H1 (cell line): ENCODE results near the gene TCF4. TPM values are rescaled to one million over a fixed set of nuclear protein-coding genes. Genes with fewer than 3 reads are reported as not detected.
A peak's percentile ranks its signal among the peaks of the same experiment; 100 is the strongest.

Experiments used
- CTCF ChIA-PET: fragments of 300-600 bp; sonication (Branson Sonifier 250); formaldehyde crosslinking; loops from one replicate; lab custom pipeline; 2021; ENCODE audit not compliant: partially characterized antibody; lab: Charles Lee
- POLR2A ChIA-PET: fragments of 300-600 bp; sonication (Branson Sonifier 250); formaldehyde crosslinking; loops from one replicate; lab custom pipeline; 2021; ENCODE audit warnings: inconsistent platforms; ENCODE audit not compliant: partially characterized antibody; lab: Charles Lee
- DNase-seq, 2 experiments: peaks; one replicate each; pipeline versions ENCODE4 v3.0.0 to v3.0.0-alpha.2; 2010 to 2022; ENCODE audit warnings: low spot score in 2 of 2, low read depth in 1 of 2, mixed read lengths in 1 of 2
- FAIRE-seq: peaks from 2 replicates; lab custom pipeline; 2011; peaks lifted over from hg19 to GRCh38; lab: Jason Lieb, UNC
- H2AFZ ChIP-seq: 2 replicates; pipeline ENCODE4 v1.8.1; 2012; ENCODE audit warnings: low read length, inconsistent platforms
- H2AK5ac ChIP-seq: 2 replicates; pipeline ENCODE4 v1.6.1; 2013; ENCODE audit warnings: low read depth, low read length
- H2BK120ac ChIP-seq: replicated peaks from 2 replicates; pipeline ENCODE3; 2013; ENCODE audit warnings: low read depth, low read length, inconsistent platforms
- H2BK12ac ChIP-seq: 2 replicates; pipeline ENCODE4 v1.6.1; 2013; ENCODE audit warnings: low read depth, low read length
- H2BK15ac ChIP-seq: 2 replicates; pipeline ENCODE4 v1.6.1; 2013; ENCODE audit warnings: low read length
- H2BK20ac ChIP-seq: 2 replicates; pipeline ENCODE4 v1.6.1; 2013; ENCODE audit warnings: low read length
- H2BK5ac ChIP-seq: 2 replicates; pipeline ENCODE4 v1.6.1; 2013; ENCODE audit warnings: low read depth, low read length
- H3K14ac ChIP-seq: 2 replicates; pipeline ENCODE4 v1.6.1; 2013; ENCODE audit warnings: inconsistent platforms; ENCODE audit not compliant: insufficient read length
- H3K18ac ChIP-seq: 2 replicates; pipeline ENCODE4 v1.6.1; 2013; ENCODE audit warnings: low read length; ENCODE audit errors: extremely low read depth
- H3K23ac ChIP-seq: 2 replicates; pipeline ENCODE4 v1.6.1; 2013; ENCODE audit warnings: inconsistent platforms; ENCODE audit not compliant: insufficient read length
- H3K23me2 ChIP-seq: 2 replicates; pipeline ENCODE4 v1.6.1; 2013; ENCODE audit warnings: low read depth, low read length
- H3K27ac ChIP-seq: 2 replicates; pipeline ENCODE4 v1.6.1; 2011; ENCODE audit warnings: low read depth, low read length, inconsistent platforms
- H3K27me3 ChIP-seq, 4 experiments: replicated peaks in 1 of 4; 1 replicate in 1 of 4; 2 replicates in 3 of 4; pipeline versions ENCODE4 v1.6.1 to v1.8.1; 2011 to 2013; ENCODE audit warnings: low read length in 3 of 4, mild to moderate bottlenecking in 3 of 4, inconsistent platforms in 2 of 4, mixed read lengths in 2 of 4, moderate library complexity in 1 of 4; ENCODE audit not compliant: control insufficient read depth in 3 of 4, insufficient read depth in 3 of 4; ENCODE audit errors: extremely low read depth in 1 of 4
- H3K36me3 ChIP-seq, 4 experiments: 2 replicates each; pipeline versions ENCODE4 v1.6.1 to v1.8.1; 2011 to 2013; ENCODE audit warnings: mild to moderate bottlenecking in 4 of 4, low read length in 3 of 4, moderate library complexity in 2 of 4, control low read depth in 1 of 4, inconsistent platforms in 1 of 4; ENCODE audit not compliant: insufficient read depth in 4 of 4, control insufficient read depth in 2 of 4
- H3K4ac ChIP-seq: replicated peaks from 2 replicates; pipeline ENCODE3; 2013; ENCODE audit warnings: low read length, low read depth, mixed read lengths, inconsistent platforms; ENCODE audit not compliant: insufficient read length
- H3K4me1 ChIP-seq, 4 experiments: replicated peaks in 1 of 4; 1 replicate in 1 of 4; 2 replicates in 3 of 4; pipeline versions ENCODE4 v1.6.1 to v1.8.1; 2011 to 2013; ENCODE audit warnings: low read length in 3 of 4, inconsistent platforms in 2 of 4, mixed read lengths in 1 of 4; ENCODE audit not compliant: insufficient read depth in 4 of 4, control insufficient read depth in 3 of 4
- H3K4me2 ChIP-seq, 2 experiments: 2 replicates each; pipeline versions ENCODE4 v1.6.1 to v1.8.1; 2011 to 2013; ENCODE audit warnings: low read depth in 2 of 2, low read length in 2 of 2, control low read depth in 1 of 2, inconsistent platforms in 1 of 2, mild to moderate bottlenecking in 1 of 2; ENCODE audit not compliant: insufficient read depth in 1 of 2
- H3K4me3 ChIP-seq, 4 experiments: fragments of 200-600, 300-600 bp in 1 of 4; sonication (generic), shearing (Covaris generic), sonication (Bioruptor Twin) in 1 of 4; 2 replicates each; pipeline versions ENCODE4 v1.5.1 to v1.8.1; 2011 to 2016; ENCODE audit warnings: low read length in 4 of 4, low read depth in 3 of 4, control low read depth in 2 of 4, inconsistent platforms in 2 of 4, mild to moderate bottlenecking in 2 of 4, mixed read lengths in 1 of 4, moderate library complexity in 1 of 4; ENCODE audit not compliant: insufficient read depth in 2 of 4; ENCODE audit errors: extremely low read depth in 1 of 4
- H3K56ac ChIP-seq: replicated peaks from 2 replicates; pipeline ENCODE3; 2013; ENCODE audit warnings: low read depth, mild to moderate bottlenecking, mixed read lengths, low read length, inconsistent platforms; ENCODE audit not compliant: insufficient read length
- H3K79me1 ChIP-seq: 2 replicates; pipeline ENCODE4 v1.6.1; 2013; ENCODE audit warnings: low read depth, low read length, control low read depth
- H3K79me2 ChIP-seq, 2 experiments: 2 replicates each; pipeline versions ENCODE4 v1.6.1 to v1.8.1; 2012 to 2013; ENCODE audit warnings: low read length in 2 of 2, mild to moderate bottlenecking in 2 of 2, inconsistent platforms in 1 of 2; ENCODE audit not compliant: insufficient read depth in 2 of 2, control insufficient read depth in 1 of 2
- H3K9ac ChIP-seq, 4 experiments: replicated peaks in 1 of 4; 1 replicate in 1 of 4; 2 replicates in 3 of 4; pipeline versions ENCODE4 v1.6.1 to v1.8.1; 2011 to 2013; ENCODE audit warnings: low read depth in 3 of 4, low read length in 3 of 4, control low read depth in 2 of 4, mild to moderate bottlenecking in 2 of 4, moderate library complexity in 2 of 4, inconsistent platforms in 1 of 4; ENCODE audit errors: extremely low read depth in 1 of 4
- H3K9me3 ChIP-seq, 2 experiments: 2 replicates each; pipeline versions ENCODE4 v1.6.1 to v1.8.1; 2012 to 2013; ENCODE audit warnings: mild to moderate bottlenecking in 2 of 2, moderate library complexity in 2 of 2, control low read depth in 1 of 2, inconsistent platforms in 1 of 2, low read depth in 1 of 2, low read length in 1 of 2, mixed read lengths in 1 of 2; ENCODE audit not compliant: insufficient read depth in 2 of 2
- H4K20me1 ChIP-seq, 2 experiments: replicated peaks in 1 of 2; 2 replicates each; pipeline versions ENCODE3 to v1.8.1; 2011 to 2013; ENCODE audit warnings: inconsistent platforms in 2 of 2, low read length in 2 of 2, mild to moderate bottlenecking in 1 of 2; ENCODE audit not compliant: insufficient read depth in 2 of 2, control insufficient read depth in 1 of 2
- H4K5ac ChIP-seq: 2 replicates; pipeline ENCODE4 v1.6.1; 2013; ENCODE audit warnings: low read length, low read depth, mixed read lengths, inconsistent platforms; ENCODE audit not compliant: insufficient read length
- H4K8ac ChIP-seq: 2 replicates; pipeline ENCODE4 v1.8.0; 2013; ENCODE audit warnings: mild to moderate bottlenecking, moderate library complexity, low read length, inconsistent platforms; ENCODE audit not compliant: insufficient read depth; ENCODE audit errors: extremely low read depth
- H4K91ac ChIP-seq: replicated peaks from 2 replicates; pipeline ENCODE3; 2013; ENCODE audit warnings: low read length, mixed read lengths, inconsistent platforms; ENCODE audit not compliant: insufficient read length
- EP300 ChIP-seq, 2 experiments: IDR thresholded peaks; 1 replicate in 1 of 2; 2 replicates in 1 of 2; pipeline ENCODE4 v1.6.1; 2011 to 2012; ENCODE audit warnings: low read depth in 2 of 2, low read length in 2 of 2, mild to moderate bottlenecking in 2 of 2, borderline replicate concordance in 1 of 2, inconsistent platforms in 1 of 2, moderate library complexity in 1 of 2
- GTF2F1 ChIP-seq: IDR thresholded peaks from 2 replicates; pipeline ENCODE4 v1.6.1; 2012; ENCODE audit warnings: low read depth, low read length, improper control_type of control experiment, borderline replicate concordance
- WGBS, 2 experiments: shearing (Covaris generic) in 1 of 2; methylation state at CpG; one replicate each; pipeline versions ENCODE4 v1.1.6 to v1.1.7; 2013 to 2015; ENCODE audit warnings: low lambda C conversion rate in 2 of 2, mixed read lengths in 2 of 2, inconsistent platforms in 1 of 2, low coverage in 1 of 2, missing lambda C conversion rate in 1 of 2; ENCODE audit not compliant: insufficient replicate concordance in 2 of 2, insufficient coverage in 1 of 2, insufficient read length in 1 of 2; ENCODE audit errors: extremely low coverage in 1 of 2, missing lambda C conversion rate in 1 of 2; 5-methylcytosine and 5-hydroxymethylcytosine counted together
- polyA plus RNA-seq, 7 experiments: library from polyadenylated mRNA; depleted of rRNA in 3 of 7; stranded (reverse) in 5 of 7; unstranded in 2 of 7; fragments of >200 nt in 5 of 7; fragments of 200-250 nt in 2 of 7; gene quantifications; 1 replicate in 5 of 7; 2 replicates in 1 of 7; 4 replicates in 1 of 7; pipeline versions ENCODE4 v1.2.1 to v1.2.3, GENCODE V29; 2011 to 2013; ENCODE audit warnings: missing spikeins in 2 of 7, mixed read lengths in 2 of 7
- total RNA-seq: library from RNA; stranded (reverse); fragmentation: NEBNext Ultra II Directional; extraction: Animal tissue kit (Norgen Biotek cat#: 25700); gene quantifications from 2 replicates; pipeline ENCODE4 v1.2.1, GENCODE V29; 2021

The TCF4 gene
- total and polyA plus RNA-seq, 2 of the 8 experiments (the other 6 are each of a cell fraction or from before 2014, with no cell fraction given): 59.3 to 118 TPM

DNA sequence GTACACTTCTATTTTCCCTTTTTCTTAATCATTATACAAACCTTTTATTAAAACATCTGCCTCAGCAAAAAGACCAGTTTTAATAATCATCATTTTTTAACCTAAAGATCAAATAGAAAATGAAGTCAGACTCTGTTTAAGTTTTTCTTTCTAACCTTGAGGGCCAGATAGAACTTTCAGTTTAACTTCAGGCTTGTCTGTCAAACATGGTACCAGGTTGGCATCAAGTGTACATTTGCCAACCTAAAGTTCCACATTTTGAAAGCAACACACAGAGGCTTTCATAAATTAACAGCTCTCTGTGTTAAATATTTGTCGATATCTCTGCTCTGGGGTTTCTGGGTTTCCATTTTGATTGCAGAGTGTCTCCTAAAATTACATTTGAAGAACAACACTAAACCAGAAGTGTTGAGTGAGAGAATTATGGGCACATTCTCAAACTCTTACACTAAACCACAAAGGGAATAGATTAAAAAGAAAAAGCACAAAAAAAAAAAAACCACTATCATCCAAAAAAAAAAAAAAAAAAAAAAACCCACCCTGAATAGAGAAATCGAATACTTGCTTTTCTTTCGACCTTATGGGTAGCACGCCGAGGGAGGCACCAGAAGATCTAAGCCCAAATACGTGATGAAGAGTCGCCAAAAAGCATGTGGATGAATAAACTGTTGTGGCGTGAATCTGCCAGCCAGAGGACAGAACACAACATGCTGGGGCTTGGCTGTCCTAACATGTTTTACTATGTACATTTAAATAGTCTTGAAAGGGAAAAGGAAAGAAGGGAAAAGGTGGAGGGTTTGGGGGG is 166.2 kb downstream of the TCF4 start:
- H2BK20ac ChIP-seq: no peak overlapping the region
- peaks cover 0 to 1% of the 10 kb centered on the region in 2 experiments for H4K20me1 ChIP-seq
- no peak overlapping the region for H3K4me3 ChIP-seq
- H3K79me2 ChIP-seq: peaks cover 0 to 96% of the 10 kb centered on the region in 2 experiments; a peak in 3 of 4 replicates
- no peaks in the 10 kb centered on the region; the same call in 1 of the 2 replicates for H3K23me2 ChIP-seq
- no peak overlapping the region for H3K4ac ChIP-seq
- H3K23ac ChIP-seq: no peak overlapping the region
- no peak overlapping the region for H2BK15ac ChIP-seq
- no peaks in the 10 kb centered on the region for H3K36me3 ChIP-seq
- H4K91ac ChIP-seq: no peak overlapping the region
- DNase-seq (no peak), FAIRE-seq (peak; percentile 7)
- H4K5ac ChIP-seq: no peak overlapping the region
- H3K4me2 ChIP-seq: no peak overlapping the region; a peak in 1 of 4 replicates
- H3K79me1 ChIP-seq: peaks cover 7% of the 10 kb centered on the region
- no peak overlapping the region for H3K27ac ChIP-seq
- ChIA-PET POLR2A (no interaction called here), CTCF (interaction anchor here (0.9 to 1.2 kb wide), 3 partner anchors 10 to 358 kb away, joined by 3 to 4 read pairs (median 4); no protein-coding TSS in a partner anchor)
- H3K9ac ChIP-seq: no peak overlapping the region
- no peak overlapping the region for H2AK5ac ChIP-seq
- no peak overlapping the region for H4K8ac ChIP-seq
- peak overlapping the region; percentile 20; the same call in 1 of the 2 replicates for H3K18ac ChIP-seq
- no peak overlapping the region for H2BK12ac ChIP-seq
- 70% methylated on average over 7 of the region's 8 CpGs; no CpG with 5 or more reads in 1 of the 2 experiments for WGBS, 2 experiments
- no peaks in the 10 kb centered on the region for H3K9me3 ChIP-seq
- no peak overlapping the region for H2AFZ ChIP-seq
- no peak for TF ChIP-seq GTF2F1
- TF ChIP-seq EP300 (IDR thresholded peaks at IDR 0.05; ENCODE audit: borderline replicate concordance in 1 of 2, low read depth in 2 of 2, low read length in 2 of 2): no peak
- peaks cover 8 to 37% (median 21%) of the 10 kb centered on the region in 4 experiments for H3K4me1 ChIP-seq
- H2BK120ac ChIP-seq: peak overlapping the region; percentile 18
- H3K14ac ChIP-seq: no peak overlapping the region
- H3K27me3 ChIP-seq: no peaks in the 10 kb centered on the region
- peak overlapping the region; percentile 60 for H3K56ac ChIP-seq
- no peak overlapping the region for H2BK5ac ChIP-seq
